KG1 (cell line): ENCODE results near the gene CEP63.
"Not testable (repeated sequence)": the region's sequence is repeated elsewhere in the genome, so short reads cannot be mapped to it uniquely, and the experiment has no call there.

Source experiments
- DNase-seq: peaks from one replicate; lab custom pipeline; 2025; lab: John Stamatoyannopoulos, UW

The CEP63 gene

GRCh38 chr3:134516905-134517304 lies 31.0 kb downstream of the CEP63 start:
- DNase-seq, result no peak

- no peak for DNase-seq
Observed at GRCh38 chr3:134517791-134518190, 31.9 kb downstream of the CEP63 start.

GRCh38 chr3:134522541-134522940 lies 36.7 kb downstream of the CEP63 start:
- DNase-seq, result no peak

- DNase-seq, result no peak
Observed at GRCh38 chr3:134525293-134525692, 39.4 kb downstream of the CEP63 start.

- no peak for DNase-seq
Observed at GRCh38 chr3:134526319-134526718, 40.5 kb downstream of the CEP63 start.

GRCh38 chr3:134527037-134527436 lies 41.2 kb downstream of the CEP63 start:
- DNase-seq, result no peak

GRCh38 chr3:134527538-134528186 lies 41.8 kb downstream of the CEP63 start:
- DNase-seq, result no peak

- no peak for DNase-seq
Observed at GRCh38 chr3:134533493-134533892, 47.6 kb downstream of the CEP63 start.

- DNase-seq, result no peak
Observed at GRCh38 chr3:134535186-134535970, 49.5 kb downstream of the CEP63 start.

- no peak for DNase-seq
Observed at GRCh38 chr3:134536781-134537180, 50.9 kb downstream of the CEP63 start.

- DNase-seq, result no peak
Observed at GRCh38 chr3:134542287-134542958, 56.6 kb downstream of the CEP63 start.

GRCh38 chr3:134543113-134543512 lies 57.3 kb downstream of the CEP63 start:
- no peak for DNase-seq

- peak; percentile 3 for DNase-seq
Observed at GRCh38 chr3:134544316-134544715, 58.5 kb downstream of the CEP63 start.

GRCh38 chr3:134544783-134545182 lies 58.9 kb downstream of the CEP63 start:
- DNase-seq, result not testable (repeated sequence)

GRCh38 chr3:134545818-134546217 lies 60.0 kb downstream of the CEP63 start:
- DNase-seq, result no peak

- no peak for DNase-seq
Observed at GRCh38 chr3:134552784-134553183, 66.9 kb downstream of the CEP63 start.

- no peak for DNase-seq
Observed at GRCh38 chr3:134559591-134559990, 73.7 kb downstream of the CEP63 start.

- DNase-seq, result no peak
Observed at GRCh38 chr3:134562055-134562454, 76.2 kb downstream of the CEP63 start.

GRCh38 chr3:134563601-134564000 lies 77.7 kb downstream of the CEP63 start:
- DNase-seq, result no peak

- no peak for DNase-seq
Observed at GRCh38 chr3:134564991-134565390, 79.1 kb downstream of the CEP63 start.

GRCh38 chr3:134567605-134568004 lies 81.7 kb downstream of the CEP63 start:
- no peak for DNase-seq

- DNase-seq, result no peak
Observed at GRCh38 chr3:134568790-134569189, 82.9 kb downstream of the CEP63 start.

- not testable (repeated sequence) for DNase-seq
Observed at GRCh38 chr3:134569899-134570298, 84.0 kb downstream of the CEP63 start.
